SK-N-SH (cell line): ENCODE measurements around the gene PALM. TPM values are rescaled to one million over a fixed set of nuclear protein-coding genes. Genes with fewer than 3 reads are reported as not detected.

Source experiments
- CTCF ChIA-PET: fragments of 300-600, 350-600 bp; formaldehyde crosslinking; extraction: SDS; loops from one replicate; lab custom pipeline; 2021; lab: Yijun Ruan, JAX
- POLR2A ChIA-PET: fragments of 350-600 bp; sonication (Branson Sonifier 250); formaldehyde crosslinking; extraction: SDS; loops from one replicate; lab custom pipeline; 2020; ENCODE audit warnings: antibody characterized with exemption, inconsistent platforms; lab: Yijun Ruan, JAX
- DNase-seq: peaks from one replicate; pipeline ENCODE4 v3.0.0; 2012
- H2AFZ ChIP-seq: fragments of 200-600 bp; sonication (generic); 2 replicates; pipeline ENCODE4 v1.8.1; 2016; ENCODE audit warnings: antibody characterized with exemption, mild to moderate bottlenecking, low read depth
- H3F3A ChIP-seq: fragments of 200-600 bp; sonication (generic); replicated peaks from 2 replicates; pipeline ENCODE3; 2016; ENCODE audit warnings: antibody characterized with exemption, mild to moderate bottlenecking; ENCODE audit not compliant: insufficient read depth
- H3K27ac ChIP-seq, 2 experiments: fragments of 200-500 bp in 1 of 2; fragments of 200-600 bp in 1 of 2; sonication (Bioruptor generic) in 1 of 2; sonication (generic), shearing (Covaris generic) in 1 of 2; 2 replicates each; pipeline versions ENCODE4 v1.5.1 to v1.6.1; 2014 to 2016; ENCODE audit warnings: low read depth in 2 of 2, inconsistent platforms in 1 of 2, low read length in 1 of 2, mild to moderate bottlenecking in 1 of 2, mixed read lengths in 1 of 2
- H3K27me3 ChIP-seq: fragments of 200-600 bp; sonication (generic), shearing (Covaris generic); 2 replicates; pipeline ENCODE4 v1.6.1; 2016; ENCODE audit warnings: mixed run types; ENCODE audit not compliant: insufficient read depth
- H3K36me3 ChIP-seq, 2 experiments: fragments of 200-500 bp in 1 of 2; fragments of 200-600 bp in 1 of 2; sonication (Bioruptor generic) in 1 of 2; sonication (generic) in 1 of 2; replicated peaks in 1 of 2; 2 replicates each; pipeline versions ENCODE3 to v1.5.1; 2014 to 2016; ENCODE audit warnings: low read length in 1 of 2, mild to moderate bottlenecking in 1 of 2; ENCODE audit not compliant: insufficient read depth in 2 of 2, control insufficient read depth in 1 of 2
- H3K4me1 ChIP-seq, 2 experiments: fragments of 200-500 bp in 1 of 2; fragments of 200-600 bp in 1 of 2; sonication (Bioruptor generic) in 1 of 2; sonication (generic), shearing (Covaris generic) in 1 of 2; 2 replicates each; pipeline versions ENCODE4 v1.5.1 to v1.6.1; 2014 to 2016; ENCODE audit warnings: low read depth in 1 of 2, low read length in 1 of 2, mixed run types in 1 of 2; ENCODE audit not compliant: insufficient read depth in 2 of 2, control insufficient read depth in 1 of 2
- H3K4me2 ChIP-seq: fragments of 200-600 bp; sonication (generic), shearing (Covaris generic); 2 replicates; pipeline ENCODE4 v1.6.1; 2017; ENCODE audit warnings: mixed run types
- H3K4me3 ChIP-seq, 2 experiments: fragments of 200-500 bp in 1 of 2; fragments of 200-600 bp in 1 of 2; sonication (Bioruptor generic) in 1 of 2; sonication (generic), shearing (Covaris generic) in 1 of 2; 2 replicates each; pipeline versions ENCODE4 v1.5.1 to v1.8.1; 2014 to 2016; ENCODE audit warnings: low read depth in 2 of 2, inconsistent platforms in 1 of 2, low read length in 1 of 2, mild to moderate bottlenecking in 1 of 2, mixed read lengths in 1 of 2, moderate library complexity in 1 of 2
- H3K79me2 ChIP-seq: fragments of 200-600 bp; sonication (generic); 2 replicates; pipeline ENCODE4 v1.8.1; 2017; ENCODE audit warnings: mild to moderate bottlenecking; ENCODE audit not compliant: insufficient read depth
- H3K9ac ChIP-seq: fragments of 200-600 bp; sonication (generic); 2 replicates; pipeline ENCODE4 v1.6.1; 2017; ENCODE audit warnings: mixed run types
- H3K9me2 ChIP-seq: fragments of 200-600 bp; sonication (generic); 2 replicates; pipeline ENCODE4 v1.6.1; 2017; ENCODE audit warnings: mixed run types
- H3K9me3 ChIP-seq: fragments of 200-600 bp; sonication (generic); 2 replicates; pipeline ENCODE4 v1.6.1; 2017; ENCODE audit warnings: mixed run types, mild to moderate bottlenecking, moderate library complexity
- H4K20me1 ChIP-seq: fragments of 200-600 bp; sonication (generic); 2 replicates; pipeline ENCODE4 v1.6.1; 2017; ENCODE audit warnings: mild to moderate bottlenecking, mixed run types; ENCODE audit not compliant: insufficient read depth
- ELF1 ChIP-seq: IDR thresholded peaks from 2 replicates; pipeline ENCODE4 v1.4.0; 2012
- EZH2phosphoT487 ChIP-seq: fragments of 200-600 bp; sonication (generic); IDR thresholded peaks from 2 replicates; pipeline ENCODE4 v1.6.1; 2017; ENCODE audit warnings: low read depth, mixed run types, mild to moderate bottlenecking, antibody characterized with exemption, moderate library complexity, borderline replicate concordance
- FOSL2 ChIP-seq: IDR thresholded peaks from 2 replicates; pipeline ENCODE4 v1.4.0; 2012; ENCODE audit warnings: low read depth, mild to moderate bottlenecking, moderate library complexity, borderline replicate concordance
- FOXJ3 ChIP-seq: sonication (generic); formaldehyde crosslinking; IDR thresholded peaks from 2 replicates; pipeline ENCODE4 v1.5.1; 2020; ENCODE audit warnings: mild to moderate bottlenecking, missing genetic modification reagents
- FOXM1 ChIP-seq: IDR thresholded peaks from 2 replicates; pipeline ENCODE4 v1.4.0; 2012; ENCODE audit warnings: low read depth, mild to moderate bottlenecking
- GABPA ChIP-seq: IDR thresholded peaks from 2 replicates; pipeline ENCODE4 v1.4.0; 2012; ENCODE audit warnings: low read depth, mild to moderate bottlenecking
- GATA2 ChIP-seq: sonication (generic); formaldehyde crosslinking; IDR thresholded peaks from 2 replicates; pipeline ENCODE4 v1.5.0; 2020; ENCODE audit warnings: mild to moderate bottlenecking, missing genetic modification reagents
- MXI1 ChIP-seq: IDR thresholded peaks from 2 replicates; pipeline ENCODE4 v1.6.1; 2012; ENCODE audit warnings: mild to moderate bottlenecking, low read depth, low read length, improper control_type of control experiment
- NRF1 ChIP-seq: IDR thresholded peaks from 2 replicates; pipeline ENCODE4 v1.6.1; 2012; ENCODE audit warnings: low read depth, mild to moderate bottlenecking, low read length
- POLR2AphosphoS5 ChIP-seq: IDR thresholded peaks from 2 replicates; pipeline ENCODE4 v1.6.1; 2012; ENCODE audit warnings: low read depth, low read length
- RAD21 ChIP-seq: IDR thresholded peaks from 2 replicates; pipeline ENCODE4 v1.6.1; 2012; ENCODE audit warnings: mild to moderate bottlenecking, low read length
- RCOR1 ChIP-seq: fragments of 150-350 bp; IDR thresholded peaks from 2 replicates; pipeline ENCODE4 v1.6.1; 2017; ENCODE audit warnings: antibody characterized with exemption, low read length
- RFX5 ChIP-seq: IDR thresholded peaks from 2 replicates; pipeline ENCODE4 v1.6.1; 2012; ENCODE audit warnings: mild to moderate bottlenecking, improper control_type of control experiment, low read length
- RXRA ChIP-seq: IDR thresholded peaks from 2 replicates; pipeline ENCODE4 v1.4.0; 2012; ENCODE audit warnings: low read depth, mild to moderate bottlenecking, borderline replicate concordance
- SIN3A ChIP-seq: IDR thresholded peaks from 2 replicates; pipeline ENCODE4 v1.6.1; 2012; ENCODE audit warnings: low read depth, mild to moderate bottlenecking, low read length, moderate library complexity, borderline replicate concordance
- SMC3 ChIP-seq: IDR thresholded peaks from 2 replicates; pipeline ENCODE4 v1.6.1; 2012; ENCODE audit warnings: low read depth, low read length, improper control_type of control experiment
- TAF1 ChIP-seq: IDR thresholded peaks from 2 replicates; pipeline ENCODE4 v1.6.1; 2012; ENCODE audit warnings: low read depth, mild to moderate bottlenecking, low read length, moderate library complexity, borderline replicate concordance
- YY1 ChIP-seq: IDR thresholded peaks from 2 replicates; pipeline ENCODE4 v1.4.0; 2012; ENCODE audit warnings: low read depth, mild to moderate bottlenecking
- WGBS: methylation state at CpG from one replicate; pipeline ENCODE4 v1.1.6; 2017; ENCODE audit warnings: low lambda C conversion rate; 5-methylcytosine and 5-hydroxymethylcytosine counted together
- polyA plus RNA-seq, 3 experiments: library from polyadenylated mRNA; depleted of rRNA; stranded (reverse); fragments of >200 nt; gene quantifications; 2 replicates each; pipeline ENCODE4 v1.2.3, GENCODE V29; 2012
- TF ChIP-seq, protein P1 (sequence below): fragments of 200-600 bp; sonication (generic); IDR thresholded peaks from 2 replicates; pipeline ENCODE4 v1.6.1; 2017; ENCODE audit warnings: antibody characterized with exemption, mild to moderate bottlenecking, moderate library complexity
- TF ChIP-seq, protein P2 (sequence below): IDR thresholded peaks from 2 replicates; pipeline ENCODE4 v1.4.0; 2012; ENCODE audit warnings: low read depth
- TF ChIP-seq, protein P3 (sequence below): fragments of 150-350 bp; IDR thresholded peaks from 2 replicates; pipeline ENCODE4 v1.6.1; 2017; ENCODE audit warnings: antibody characterized with exemption, low read length, low read depth, borderline replicate concordance
- TF ChIP-seq, protein P4 (sequence below): IDR thresholded peaks from 2 replicates; pipeline ENCODE4; 2012
- TF ChIP-seq, protein P5 (sequence below): IDR thresholded peaks from 2 replicates; pipeline ENCODE4 v1.4.0; 2012; ENCODE audit warnings: low read depth, borderline replicate concordance

The PALM gene
- polyA plus RNA-seq, 1 of the 3 experiments (the other 2 are of a cell fraction) = 15.6 TPM

DNA sequence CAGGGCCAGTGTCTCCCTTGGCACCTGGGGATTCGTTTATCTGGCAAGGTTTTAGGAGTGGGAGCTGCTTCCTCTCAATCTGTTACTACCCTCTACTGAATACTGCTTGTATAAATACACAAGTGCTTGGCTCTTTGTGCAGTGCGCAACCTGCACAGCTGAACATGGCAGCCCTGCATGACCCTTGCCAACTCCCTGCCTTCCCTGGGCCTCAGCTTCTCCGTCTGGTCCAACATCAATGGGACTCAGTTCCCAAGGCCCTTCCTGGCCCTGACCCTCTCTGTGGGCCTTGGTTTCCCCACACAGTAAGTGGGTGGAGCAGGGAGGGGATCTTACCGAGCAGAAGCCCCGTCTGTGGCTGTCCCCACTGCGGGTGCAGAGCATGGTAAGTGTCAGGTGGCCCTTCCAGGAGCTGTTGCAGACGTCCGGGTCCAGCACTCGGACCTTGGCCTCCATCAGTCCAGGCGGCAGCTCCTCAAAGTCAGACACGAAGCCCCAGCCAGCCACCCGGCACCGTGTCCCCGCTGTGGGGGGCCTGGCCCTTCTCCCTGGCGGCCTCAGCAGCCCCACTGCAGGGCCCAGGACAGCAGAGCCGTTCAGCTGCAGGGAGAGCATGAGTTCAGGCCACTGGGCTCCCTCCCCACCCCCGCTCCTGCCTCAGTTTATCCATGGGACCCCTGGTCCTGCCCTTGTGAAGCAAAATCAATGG is 22.0 kb upstream of the PALM start (continued):
- TF ChIP-seq, protein P1, sequence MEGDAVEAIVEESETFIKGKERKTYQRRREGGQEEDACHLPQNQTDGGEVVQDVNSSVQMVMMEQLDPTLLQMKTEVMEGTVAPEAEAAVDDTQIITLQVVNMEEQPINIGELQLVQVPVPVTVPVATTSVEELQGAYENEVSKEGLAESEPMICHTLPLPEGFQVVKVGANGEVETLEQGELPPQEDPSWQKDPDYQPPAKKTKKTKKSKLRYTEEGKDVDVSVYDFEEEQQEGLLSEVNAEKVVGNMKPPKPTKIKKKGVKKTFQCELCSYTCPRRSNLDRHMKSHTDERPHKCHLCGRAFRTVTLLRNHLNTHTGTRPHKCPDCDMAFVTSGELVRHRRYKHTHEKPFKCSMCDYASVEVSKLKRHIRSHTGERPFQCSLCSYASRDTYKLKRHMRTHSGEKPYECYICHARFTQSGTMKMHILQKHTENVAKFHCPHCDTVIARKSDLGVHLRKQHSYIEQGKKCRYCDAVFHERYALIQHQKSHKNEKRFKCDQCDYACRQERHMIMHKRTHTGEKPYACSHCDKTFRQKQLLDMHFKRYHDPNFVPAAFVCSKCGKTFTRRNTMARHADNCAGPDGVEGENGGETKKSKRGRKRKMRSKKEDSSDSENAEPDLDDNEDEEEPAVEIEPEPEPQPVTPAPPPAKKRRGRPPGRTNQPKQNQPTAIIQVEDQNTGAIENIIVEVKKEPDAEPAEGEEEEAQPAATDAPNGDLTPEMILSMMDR = no peak
- no peak for TF ChIP-seq FOXJ3
- TF ChIP-seq, protein P2, sequence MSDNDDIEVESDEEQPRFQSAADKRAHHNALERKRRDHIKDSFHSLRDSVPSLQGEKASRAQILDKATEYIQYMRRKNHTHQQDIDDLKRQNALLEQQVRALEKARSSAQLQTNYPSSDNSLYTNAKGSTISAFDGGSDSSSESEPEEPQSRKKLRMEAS = no peak
- TF ChIP-seq FOSL2 = no peak
- TF ChIP-seq GATA2 (CRISPR knock-in tag) = no peak
- TF ChIP-seq ELF1 = no peak
- TF ChIP-seq, all 33 proteins: peak for 0

DNA sequence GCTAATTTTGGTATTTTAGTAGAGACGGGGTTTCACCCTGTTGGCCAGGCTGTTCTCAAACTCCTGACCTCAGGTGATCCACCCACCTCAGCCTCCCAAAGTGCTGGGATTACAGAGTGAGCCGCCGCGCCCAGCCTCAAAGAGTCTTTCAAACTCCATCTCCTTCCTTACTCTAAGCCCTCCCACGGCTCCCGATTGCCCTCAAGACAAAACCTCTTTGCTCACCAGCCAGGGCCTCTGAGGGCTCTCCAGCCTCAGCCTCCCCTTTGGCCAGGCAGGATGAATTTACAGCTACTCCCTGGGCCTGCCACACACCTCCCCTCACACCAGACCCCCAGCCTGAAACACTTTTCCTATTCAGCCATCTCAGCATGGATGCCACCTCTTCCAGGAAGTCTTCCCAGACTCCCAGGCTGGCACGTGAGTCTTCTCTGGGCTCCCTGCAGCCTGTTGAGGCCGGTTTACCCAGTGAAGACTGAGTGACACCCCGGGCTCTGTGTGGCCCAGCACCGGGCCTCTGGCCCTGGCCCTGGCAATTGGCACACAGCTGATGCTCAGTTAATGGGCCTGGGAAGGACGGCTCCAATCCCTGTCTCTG is 21.1 kb upstream of the PALM start:
- TF ChIP-seq FOSL2 (no peak), RCOR1 (no peak), GABPA (no peak), YY1 (no peak), EZH2phosphoT487 (no peak), MXI1 (no peak), SMC3 (no peak), NRF1 (no peak), POLR2AphosphoS5 (no peak), RFX5 (no peak), SIN3A (no peak), RXRA (no peak), RAD21 (no peak), TAF1 (no peak), FOXM1 (no peak)
- TF ChIP-seq, protein P2 = no peak
- TF ChIP-seq, protein P3, sequence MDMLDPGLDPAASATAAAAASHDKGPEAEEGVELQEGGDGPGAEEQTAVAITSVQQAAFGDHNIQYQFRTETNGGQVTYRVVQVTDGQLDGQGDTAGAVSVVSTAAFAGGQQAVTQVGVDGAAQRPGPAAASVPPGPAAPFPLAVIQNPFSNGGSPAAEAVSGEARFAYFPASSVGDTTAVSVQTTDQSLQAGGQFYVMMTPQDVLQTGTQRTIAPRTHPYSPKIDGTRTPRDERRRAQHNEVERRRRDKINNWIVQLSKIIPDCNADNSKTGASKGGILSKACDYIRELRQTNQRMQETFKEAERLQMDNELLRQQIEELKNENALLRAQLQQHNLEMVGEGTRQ = no peak
- TF ChIP-seq, protein P4, sequence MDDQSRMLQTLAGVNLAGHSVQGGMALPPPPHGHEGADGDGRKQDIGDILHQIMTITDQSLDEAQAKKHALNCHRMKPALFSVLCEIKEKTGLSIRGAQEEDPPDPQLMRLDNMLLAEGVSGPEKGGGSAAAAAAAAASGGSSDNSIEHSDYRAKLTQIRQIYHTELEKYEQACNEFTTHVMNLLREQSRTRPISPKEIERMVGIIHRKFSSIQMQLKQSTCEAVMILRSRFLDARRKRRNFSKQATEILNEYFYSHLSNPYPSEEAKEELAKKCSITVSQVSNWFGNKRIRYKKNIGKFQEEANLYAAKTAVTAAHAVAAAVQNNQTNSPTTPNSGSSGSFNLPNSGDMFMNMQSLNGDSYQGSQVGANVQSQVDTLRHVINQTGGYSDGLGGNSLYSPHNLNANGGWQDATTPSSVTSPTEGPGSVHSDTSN = no peak
- TF ChIP-seq, protein P5, sequence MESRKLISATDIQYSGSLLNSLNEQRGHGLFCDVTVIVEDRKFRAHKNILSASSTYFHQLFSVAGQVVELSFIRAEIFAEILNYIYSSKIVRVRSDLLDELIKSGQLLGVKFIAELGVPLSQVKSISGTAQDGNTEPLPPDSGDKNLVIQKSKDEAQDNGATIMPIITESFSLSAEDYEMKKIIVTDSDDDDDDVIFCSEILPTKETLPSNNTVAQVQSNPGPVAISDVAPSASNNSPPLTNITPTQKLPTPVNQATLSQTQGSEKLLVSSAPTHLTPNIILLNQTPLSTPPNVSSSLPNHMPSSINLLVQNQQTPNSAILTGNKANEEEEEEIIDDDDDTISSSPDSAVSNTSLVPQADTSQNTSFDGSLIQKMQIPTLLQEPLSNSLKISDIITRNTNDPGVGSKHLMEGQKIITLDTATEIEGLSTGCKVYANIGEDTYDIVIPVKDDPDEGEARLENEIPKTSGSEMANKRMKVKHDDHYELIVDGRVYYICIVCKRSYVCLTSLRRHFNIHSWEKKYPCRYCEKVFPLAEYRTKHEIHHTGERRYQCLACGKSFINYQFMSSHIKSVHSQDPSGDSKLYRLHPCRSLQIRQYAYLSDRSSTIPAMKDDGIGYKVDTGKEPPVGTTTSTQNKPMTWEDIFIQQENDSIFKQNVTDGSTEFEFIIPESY = no peak
- Histone ChIP-seq H3K4me1 (no peaks in the 10 kb centered on the region), H3K9ac (no peak overlapping the region), H3K79me2 (no peaks in the 10 kb centered on the region), H3K9me3 (no peaks in the 10 kb centered on the region), H4K20me1 (no peaks in the 10 kb centered on the region), H3K4me2 (no peak overlapping the region), H3K9me2 (no peaks in the 10 kb centered on the region), H3K27me3 (no peaks in the 10 kb centered on the region), H3K36me3 (no peaks in the 10 kb centered on the region), H3K4me3 (no peak overlapping the region), H3K27ac (no peak overlapping the region), H3F3A (no peaks in the 10 kb centered on the region), H2AFZ (no peak overlapping the region)
- ChIA-PET CTCF (interaction anchor here (1.0 kb wide), 1 partner anchor 101 kb away, joined by 3 read pairs; no protein-coding TSS in a partner anchor), POLR2A (no interaction called here)
- no peak for DNase-seq
- WGBS = 93% methylated on average over 10 of the region's 11 CpGs
